Left lobe of liver (tissue), 2 donors: ENCODE results near the gene STUB1. TPM values are rescaled to one million over a fixed set of nuclear protein-coding genes. Genes with fewer than 3 reads are reported as not detected.
"Not testable (repeated sequence)": the region's sequence is repeated elsewhere in the genome, so short reads cannot be mapped to it uniquely, and the experiment has no call there.

ENCODE experiments used
- ATAC-seq: fragments of 200-7000 bp; cut with Tn5 transposase; one replicate; pipeline ENCODE4 v1.9.1; 2020; ENCODE audit warnings: mild to moderate bottlenecking, moderate library complexity
- DNase-seq: peaks from one replicate; pipeline ENCODE4 v3.0.0-alpha.2; 2020; ENCODE audit warnings: low spot score
- total RNA-seq: library from RNA; stranded (reverse); gene quantifications from one replicate; pipeline ENCODE4 v1.2.1, GENCODE V29; 2021
- donor health status: DM: no; HTN: no; CAD: no; lungs with moderate emphysema.
- donor health status: DM: no; HTN: yes; CAD: no.

The STUB1 gene
- total RNA-seq, 1 donor from 2014 or later = 56.2 TPM

GRCh38 chr16:677316-678190 is 2.7 kb upstream of the STUB1 start:
- ATAC-seq (no peak), DNase-seq (no peak)

DNA sequence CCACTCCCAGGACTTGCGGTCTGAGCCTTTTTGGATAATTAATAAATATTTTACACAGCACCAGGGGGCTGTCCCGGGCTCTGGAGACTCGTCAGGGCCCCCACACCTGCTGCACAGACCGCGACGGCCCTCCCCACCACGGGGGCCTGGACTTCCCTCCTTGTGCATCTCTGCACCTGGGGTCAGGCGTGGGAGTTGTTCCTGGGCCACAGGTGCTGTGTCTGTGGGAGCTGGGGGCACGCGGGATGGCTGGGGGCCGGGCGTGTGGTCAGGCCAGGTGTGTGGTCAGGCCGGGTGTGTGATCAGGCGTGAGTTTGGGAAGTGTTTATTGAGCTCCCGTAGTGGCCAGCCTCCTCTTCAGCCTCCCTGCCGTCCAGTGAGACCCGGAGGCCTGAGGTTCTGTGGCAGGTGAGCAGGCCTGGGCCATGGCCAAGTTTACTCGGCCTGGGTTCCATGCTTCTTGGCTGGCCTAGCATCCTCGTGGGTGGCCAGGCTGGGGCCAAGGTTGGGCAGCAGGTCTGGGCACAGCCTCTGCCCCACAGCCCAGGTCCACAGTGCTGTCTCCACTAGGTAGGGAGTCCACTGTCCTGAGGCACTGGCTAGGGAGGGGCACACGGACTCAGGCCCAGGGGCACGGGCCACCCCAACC is 1.9 kb upstream of the STUB1 start:
- ATAC-seq = peak; percentile 2
- no peak for DNase-seq

DNA sequence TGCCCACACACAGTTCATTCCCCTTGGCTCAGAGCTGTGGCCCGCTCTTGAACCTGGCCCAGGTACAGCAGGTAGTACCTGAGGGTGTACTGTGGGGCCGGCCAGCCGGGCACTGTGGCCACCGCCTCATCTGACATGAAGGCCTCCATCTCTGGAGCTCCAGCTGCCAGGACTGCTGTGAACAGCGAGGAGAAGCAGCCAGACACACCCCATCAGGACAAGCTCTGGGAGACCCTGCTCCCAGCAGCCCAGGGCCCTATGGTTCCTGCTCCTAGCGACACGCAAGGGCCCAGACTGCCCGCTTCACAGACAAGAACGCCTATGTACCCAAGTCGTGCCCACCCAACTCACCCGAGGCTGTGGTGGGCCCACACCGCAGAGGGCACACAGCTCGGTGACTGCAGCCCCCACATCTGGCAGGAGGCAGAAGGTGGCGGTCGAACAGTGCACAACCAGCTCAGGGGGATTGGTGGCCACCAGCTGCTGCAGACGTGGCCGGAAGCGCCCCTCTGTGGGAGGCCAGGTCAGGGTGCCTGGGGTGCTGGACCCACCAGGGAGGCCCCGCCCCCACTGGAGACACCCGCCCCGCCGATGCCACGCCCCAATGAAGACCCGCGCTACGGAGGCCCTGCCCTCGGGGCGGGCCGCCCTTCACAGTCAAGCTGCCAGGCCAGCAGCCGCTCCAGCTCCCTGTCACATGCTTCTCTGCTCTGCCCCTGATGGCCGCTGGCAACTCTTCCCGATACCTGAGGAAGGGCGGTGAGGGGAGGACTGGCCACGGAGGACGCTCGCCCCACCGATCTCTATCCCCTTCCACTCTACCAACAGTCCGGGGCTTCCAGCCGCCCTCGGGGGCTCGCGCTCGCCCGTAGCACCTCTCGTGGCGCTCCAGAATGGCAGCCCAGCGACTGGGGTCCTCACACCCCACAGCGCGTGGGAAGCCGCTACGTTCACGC is 1.1 kb upstream of the STUB1 start:
- DNase-seq (peak; percentile 84), ATAC-seq (peak; percentile 39)

DNA sequence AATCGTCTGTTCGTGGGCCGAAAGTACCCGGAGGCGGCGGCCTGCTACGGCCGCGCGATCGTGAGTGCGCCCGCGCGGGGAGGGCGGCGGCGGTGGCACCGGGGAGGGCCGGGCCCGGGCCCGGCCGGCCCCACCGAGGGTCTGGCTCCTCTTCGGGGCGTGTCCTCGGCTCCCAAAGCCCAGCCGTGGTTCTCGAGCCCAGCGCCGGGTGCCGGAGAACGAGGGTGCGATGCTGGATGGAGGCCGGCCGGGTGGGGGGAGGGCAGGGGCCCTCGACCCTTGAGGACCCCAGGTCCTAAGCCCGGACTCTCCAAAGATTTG is 375 bp downstream of the STUB1 start:
- ATAC-seq (no peak), DNase-seq (no peak)

GRCh38 chr16:680967-681745 is 946 bp downstream of the STUB1 start:
- ATAC-seq = no peak
- peak; percentile 73 for DNase-seq

GRCh38 chr16:681746-682427 is 1.7 kb downstream of the STUB1 start:
- DNase-seq = no peak
- ATAC-seq = no peak

- ATAC-seq = no peak
- DNase-seq = no peak
Observed at GRCh38 chr16:682493-683395, 2.5 kb downstream of the STUB1 start.

DNA sequence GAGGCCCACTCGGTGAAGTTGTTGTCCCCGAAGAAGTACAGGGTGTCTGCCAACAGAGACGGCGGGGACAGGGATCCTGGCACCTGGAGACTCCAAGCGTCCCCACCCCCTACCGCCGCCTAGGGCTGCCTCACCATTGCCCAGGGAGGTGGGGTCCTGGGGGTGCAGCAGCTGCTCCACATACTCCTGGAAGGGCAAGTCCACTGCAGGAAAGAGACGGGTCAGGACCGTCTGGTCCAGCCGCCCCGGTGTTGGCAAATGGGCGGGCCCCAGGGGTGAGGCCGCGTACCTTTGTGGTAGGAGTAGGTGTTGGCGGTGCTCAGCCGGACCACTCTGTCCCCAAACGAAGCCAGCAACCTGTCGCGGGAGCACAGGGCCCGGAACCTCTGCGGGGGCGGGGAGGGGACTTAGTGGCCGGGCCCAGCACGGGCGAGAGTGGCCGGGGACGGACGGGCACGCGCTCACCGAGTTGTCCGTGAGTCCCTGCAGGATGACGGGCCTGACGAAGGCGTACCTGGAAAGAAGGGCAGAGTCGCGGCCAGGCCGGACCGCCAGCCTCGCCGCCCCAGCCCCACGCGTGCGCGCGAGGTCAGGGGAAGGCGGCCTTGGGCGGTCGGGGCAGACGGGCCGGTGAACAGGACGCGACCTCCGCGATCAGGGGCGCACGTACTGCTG is 3.3 kb downstream of the STUB1 start:
- no peak for ATAC-seq
- no peak for DNase-seq

DNA sequence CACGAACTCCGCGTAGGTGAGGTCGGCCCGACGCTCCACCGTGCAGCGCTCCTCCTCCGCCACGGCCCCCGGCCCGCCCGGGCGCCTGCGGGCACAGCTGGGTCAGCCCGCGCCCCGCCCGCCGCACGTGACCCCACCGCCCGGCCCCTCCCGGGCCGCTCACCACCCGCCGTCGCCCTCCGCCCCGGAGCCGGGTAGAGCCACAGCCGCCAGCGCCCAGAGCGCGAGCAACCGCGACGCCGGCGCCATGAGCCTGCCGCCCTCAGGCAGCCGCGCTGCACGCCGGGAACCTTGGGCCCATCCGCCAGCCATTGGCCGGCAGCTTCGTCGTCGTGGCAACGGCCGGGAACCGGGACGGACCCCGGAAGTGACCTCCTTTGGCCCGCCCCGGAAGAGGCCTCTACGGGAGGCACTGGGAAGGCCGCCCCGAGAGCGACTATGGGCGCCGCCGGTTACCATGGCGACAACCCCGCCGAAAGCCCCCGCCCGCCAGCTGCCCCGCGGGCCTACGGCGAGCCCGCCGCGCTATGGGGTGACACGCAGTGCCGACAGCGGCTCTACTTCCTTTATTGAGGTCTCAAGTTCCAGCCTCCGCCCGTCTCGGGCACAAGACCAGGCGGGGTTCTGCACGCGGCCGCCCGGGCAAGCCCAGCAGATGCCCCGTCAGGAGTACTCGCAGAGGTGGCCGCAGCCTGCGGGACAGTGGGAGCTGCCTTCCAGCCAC is 4.0 kb downstream of the STUB1 start, which contains the start of gene JMJD8:
JMJD8 (minus strand) TSS at position 264 of the 724 bp plus-strand sequence; CDS start at position 249, 15 bp downstream.
- ATAC-seq = peak; percentile 63
- DNase-seq = peak; percentile 98

- ATAC-seq (no peak), DNase-seq (peak; percentile 65)
Observed at GRCh38 chr16:684961-685696, 4.9 kb downstream of the STUB1 start.

- ATAC-seq (peak; percentile 8), DNase-seq (peak; percentile 65)
Observed at GRCh38 chr16:685967-686366, 5.8 kb downstream of the STUB1 start.

DNA sequence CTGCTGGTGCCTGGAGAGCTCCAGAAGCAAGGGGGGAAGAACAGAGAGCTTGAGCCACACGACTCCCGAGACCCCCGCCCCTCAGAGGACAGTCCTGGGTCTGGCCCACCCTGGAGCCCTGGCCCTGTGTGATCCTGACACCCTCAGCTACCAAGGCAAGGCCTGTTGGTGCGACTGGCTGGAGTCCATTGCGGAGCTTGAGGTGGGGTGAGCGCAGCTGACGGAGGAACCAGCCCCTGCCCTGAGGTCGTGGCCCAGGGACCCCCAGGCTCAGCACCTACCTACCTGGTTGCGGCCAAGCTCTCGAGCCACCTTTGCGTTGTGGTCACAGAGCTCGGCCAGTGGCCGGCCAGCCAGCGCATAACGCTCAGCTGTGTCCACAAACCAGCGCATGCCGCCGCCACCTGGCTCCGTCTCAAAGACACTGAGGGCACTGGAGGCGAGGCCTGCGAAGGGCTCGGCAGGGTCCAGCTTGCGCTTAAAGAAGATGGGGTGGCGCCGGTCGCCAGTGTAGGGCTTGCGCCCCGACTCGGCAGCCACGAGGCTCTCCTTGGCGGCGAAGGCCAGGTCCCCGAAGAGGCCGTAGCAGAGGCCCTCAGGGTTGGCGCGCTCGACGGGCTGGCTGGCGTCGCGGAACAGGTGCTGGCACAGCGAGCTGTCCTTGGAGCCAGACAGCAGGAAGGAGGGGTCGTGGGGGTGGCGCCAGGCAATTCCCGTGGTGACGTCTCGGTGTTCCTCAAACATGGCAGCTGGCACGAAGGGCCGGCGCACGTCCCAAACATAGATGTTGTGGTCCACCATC is 6.5 kb downstream of the STUB1 start:
- no peak for DNase-seq

DNA sequence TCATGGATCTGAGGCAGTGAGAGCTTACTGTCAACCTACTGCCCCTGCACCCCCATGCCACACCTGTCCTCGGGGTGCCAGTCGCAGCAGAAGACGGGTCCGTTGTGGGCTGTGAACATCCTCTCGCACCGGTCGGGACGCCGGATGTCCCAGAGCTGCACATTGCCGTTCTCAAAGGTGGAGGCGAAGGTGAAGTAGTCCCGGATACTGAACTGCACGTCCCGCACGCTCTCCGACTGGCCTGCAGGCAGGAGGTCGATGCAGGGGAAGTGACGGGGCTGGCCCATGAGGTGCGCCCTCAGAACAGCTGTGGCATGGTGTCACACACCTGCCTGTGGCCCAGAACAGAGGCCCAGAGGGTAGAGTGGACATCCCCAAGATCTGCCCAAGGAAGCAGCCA is 7.3 kb downstream of the STUB1 start:
- ATAC-seq (no peak), DNase-seq (no peak)

More for the DNA sequence above, 6.5 kb downstream of the STUB1 start:
- ATAC-seq = no peak

- no peak for DNase-seq
- no peak for ATAC-seq
Observed at GRCh38 chr16:689175-689897, 9.1 kb downstream of the STUB1 start.

GRCh38 chr16:691242-691641 is 11.0 kb downstream of the STUB1 start:
- not testable (repeated sequence) for ATAC-seq, DNase-seq
